ENCODE results near the gene RNASE9. TPM values are rescaled to one million over a fixed set of nuclear protein-coding genes. Genes with fewer than 3 reads are reported as not detected.
A peak's percentile ranks its signal among the peaks of the same experiment; 100 is the strongest.
"Not testable (repeated sequence)": the region's sequence is repeated elsewhere in the genome, so short reads cannot be mapped to it uniquely, and the experiment has no call there.

RNASE9 gene
- total and polyA plus RNA-seq, 9 of the 15 experiments (the other 6 are each of a cell fraction or from before 2014, with no cell fraction given): not detected

DNA sequence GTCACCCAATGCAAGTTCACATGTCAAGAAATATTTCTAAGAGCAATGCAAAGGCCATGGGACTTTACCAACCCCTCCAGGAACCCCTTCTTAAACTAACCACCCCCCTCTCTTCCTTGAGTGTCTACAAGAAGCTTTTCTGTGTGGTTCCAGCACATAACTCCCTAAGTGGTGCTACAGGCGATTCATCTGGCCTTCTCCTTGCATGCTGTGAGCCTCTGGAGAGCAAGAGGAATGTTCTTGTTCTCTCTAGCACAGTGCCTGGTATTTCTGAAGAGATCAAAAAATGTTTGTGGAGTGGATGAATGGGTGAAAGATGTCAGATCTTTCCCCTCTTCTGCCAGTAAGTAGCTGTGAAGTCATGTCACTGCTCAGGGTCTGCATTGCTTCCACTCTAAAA is 36.3 kb upstream of the RNASE9 start (continued):
- TF ChIP-seq ARID3B (CRISPR knock-in tag; IDR thresholded peaks at IDR 0.05; ENCODE audit: borderline replicate concordance) (no peak), NR4A1 (CRISPR knock-in tag; IDR thresholded peaks at IDR 0.05) (no peak), NR4A1 (tag; IDR thresholded peaks at IDR 0.05) (no peak), HDAC3 (IDR thresholded peaks at IDR 0.05; ENCODE audit: borderline replicate concordance, partially characterized antibody) (no peak), U2AF1 (optimal IDR thresholded peaks at IDR 0.05; ENCODE audit: low read depth, low read length) (no peak), SMAD3 (CRISPR knock-in tag; conservative IDR thresholded peaks at IDR 0.05) (no peak), ILF3 (IDR thresholded peaks at IDR 0.05; ENCODE audit: borderline replicate concordance) (no peak), ZKSCAN1 (IDR thresholded peaks at IDR 0.05; ENCODE audit: low read depth, low read length) (no peak), ZNF174 (CRISPR knock-in tag; IDR thresholded peaks at IDR 0.05) (no peak), STAG1 (CRISPR knock-in tag; IDR thresholded peaks at IDR 0.05; ENCODE audit: borderline replicate concordance) (no peak)

DNA sequence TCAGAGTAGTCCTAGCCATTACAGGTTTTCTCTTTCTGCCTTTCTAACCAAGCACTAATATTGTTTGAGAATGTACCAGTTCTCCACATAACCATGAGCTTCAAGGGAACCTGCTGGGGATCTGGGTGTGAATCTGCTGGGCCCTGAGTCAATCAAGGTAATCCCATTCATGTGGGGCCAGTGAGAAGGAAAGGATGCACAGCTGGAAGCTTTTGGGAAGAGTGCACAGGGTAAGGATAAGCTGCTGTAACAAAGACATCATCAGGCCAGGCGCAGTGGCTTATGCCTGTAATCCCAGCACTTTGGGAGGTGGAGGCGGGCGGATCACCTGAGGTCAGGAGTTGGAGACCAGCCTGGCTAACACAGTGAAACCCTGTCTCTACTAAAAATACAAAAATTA is 34.9 kb upstream of the RNASE9 start:
- H3K27me3 ChIP-seq (ENCODE audit: control insufficient read depth in 2 of 2, insufficient read depth in 2 of 2, low read length in 2 of 2); H3K9me1 ChIP-seq (ENCODE audit: control insufficient read depth, insufficient read depth, low read length); intact Hi-C loops (cut with micrococcal nuclease); in situ Hi-C loops (cut with MboI); H3K9me3 ChIP-seq (replicated peaks; ENCODE audit: control insufficient read depth, insufficient read depth, low read depth, low read length); POLR2A ChIA-PET; H3K4me3 ChIP-seq; H3K79me2 ChIP-seq (ENCODE audit: control insufficient read depth, insufficient read depth, low read length); FAIRE-seq; H3K27ac ChIP-seq (ENCODE audit: extremely low read depth, low read depth, low read length); ATAC-seq; H3K4me2 ChIP-seq (ENCODE audit: insufficient read depth, low read length); DNase-seq (ENCODE audit: extremely low read depth in 1 of 4, low spot score in 3 of 4); H4K20me1 ChIP-seq (replicated peaks; ENCODE audit: control insufficient read depth, insufficient read depth, low read length); BruUV-seq (replicated peaks); H3K36me3 ChIP-seq (ENCODE audit: control insufficient read depth, insufficient read depth, low read length); H3K9ac ChIP-seq (ENCODE audit: insufficient read depth in 1 of 2, low read depth in 2 of 2, low read length in 2 of 2); CTCF ChIA-PET (ENCODE audit: low intra/inter-chr PET ratio): not testable (repeated sequence)
- Histone ChIP-seq H3K4me1 (replicated peaks in 1 of 2; ENCODE audit: control insufficient read depth in 2 of 2, insufficient read depth in 2 of 2, low read length in 2 of 2) (peaks cover 4 to 24% of the 10 kb centered on the region in 2 experiments), H2AFZ (ENCODE audit: low read depth, low read length) (0 out of 2 replicates have a peak overlapping the region, but pooled peaks have one; percentile 24)
- WGBS (ENCODE audit: insufficient coverage, low coverage, missing lambda C conversion rate): 89% methylated on average over 3 of the region's 3 CpGs
